MM.1S (cell line): ENCODE measurements around the gene PRKCE.
A peak's percentile ranks its signal among the peaks of the same experiment; 100 is the strongest.

Experiments
- CTCF ChIP-seq: fragments of 300-600 bp; sonication (generic); IDR thresholded peaks from 2 replicates; pipeline ENCODE4 v1.5.1; 2016; ENCODE audit warnings: antibody characterized with exemption, low read length, mixed read lengths
- EZH2 ChIP-seq: fragments of 300-600 bp; sonication (generic); optimal IDR thresholded peaks from 2 replicates; pipeline ENCODE3; 2017; ENCODE audit warnings: low read depth, mild to moderate bottlenecking, antibody characterized with exemption, low read length, mixed read lengths

GRCh38 chr2:46062637-46063412, 411.4 kb downstream of the PRKCE start:
- TF ChIP-seq CTCF, result peak; percentile 89
- no peak for TF ChIP-seq EZH2
